DOHH2 (cell line): ENCODE measurements around the gene NFIX.

ENCODE experiments used
- H3F3A ChIP-seq: fragments of 200-600 bp; sonication (generic), shearing (Covaris generic); 2 replicates; pipeline ENCODE4 v1.6.0; 2016; ENCODE audit warnings: antibody characterized with exemption, mild to moderate bottlenecking; ENCODE audit not compliant: control insufficient read depth, insufficient read depth
- H3K27ac ChIP-seq: fragments of 200-600 bp; sonication (generic); 2 replicates; pipeline ENCODE4 v1.5.1; 2014; ENCODE audit warnings: low read depth, mild to moderate bottlenecking, low read length, moderate library complexity
- H3K27me3 ChIP-seq: fragments of 200-600 bp; sonication (generic); 2 replicates; pipeline ENCODE4 v1.6.1; 2014; ENCODE audit warnings: mild to moderate bottlenecking, low read length, mixed read lengths; ENCODE audit not compliant: control insufficient read depth
- H3K36me3 ChIP-seq: fragments of 200-600 bp; sonication (generic); 2 replicates; pipeline ENCODE4 v1.6.1; 2014; ENCODE audit warnings: mild to moderate bottlenecking, low read length, moderate library complexity, mixed read lengths; ENCODE audit not compliant: control insufficient read depth
- H3K4me1 ChIP-seq: fragments of 200-600 bp; sonication (generic); 2 replicates; pipeline ENCODE4 v1.6.1; 2014; ENCODE audit warnings: mild to moderate bottlenecking, low read length, mixed read lengths; ENCODE audit not compliant: control insufficient read depth
- H3K4me2 ChIP-seq: fragments of 200-600 bp; sonication (generic); 2 replicates; pipeline ENCODE4 v1.6.0; 2014; ENCODE audit warnings: mild to moderate bottlenecking, low read length, moderate library complexity
- H3K4me3 ChIP-seq: fragments of 200-600 bp; sonication (generic); 2 replicates; pipeline ENCODE4 v1.5.1; 2014; ENCODE audit warnings: mild to moderate bottlenecking, low read length, mixed read lengths
- H3K79me2 ChIP-seq: fragments of 200-600 bp; sonication (generic); 2 replicates; pipeline ENCODE4 v1.6.1; 2014; ENCODE audit warnings: mild to moderate bottlenecking, low read length, mixed read lengths; ENCODE audit not compliant: control insufficient read depth
- H3K9me2 ChIP-seq: fragments of 200-600 bp; sonication (generic); replicated peaks from 2 replicates; pipeline ENCODE4 v1.6.1; 2014; ENCODE audit warnings: mild to moderate bottlenecking, low read length, mixed read lengths; ENCODE audit not compliant: control insufficient read depth
- H3K9me3 ChIP-seq: fragments of 200-600 bp; sonication (generic); 2 replicates; pipeline ENCODE4 v1.6.1; 2014; ENCODE audit warnings: antibody characterized with exemption, low read length, mixed read lengths; ENCODE audit not compliant: control insufficient read depth, insufficient read depth
- H4K20me1 ChIP-seq: fragments of 200-600 bp; sonication (generic); 2 replicates; pipeline ENCODE4 v1.6.0; 2014; ENCODE audit warnings: low read depth, mild to moderate bottlenecking, antibody characterized with exemption, low read length, moderate library complexity; ENCODE audit not compliant: control insufficient read depth, insufficient read depth
- EZH2phosphoT487 ChIP-seq: fragments of 200-600 bp; sonication (generic); IDR thresholded peaks from 2 replicates; pipeline ENCODE4 v1.6.1; 2017; ENCODE audit warnings: borderline replicate concordance, mild to moderate bottlenecking, antibody characterized with exemption, low read length, moderate library complexity, mixed read lengths
- TF ChIP-seq, protein P1 (sequence below): fragments of 200-600 bp; sonication (generic); IDR thresholded peaks from one replicate; pipeline ENCODE4 v1.5.1; 2014; ENCODE audit warnings: antibody characterized with exemption, mild to moderate bottlenecking, low read depth, low read length; ENCODE audit not compliant: poor library complexity, severe bottlenecking

The NFIX gene

GRCh38 chr19:13132471-13133180 lies 137.4 kb downstream of the NFIX start:
- Histone ChIP-seq H3K27me3 (no peaks in the 10 kb centered on the region), H3K9me2 (no peaks in the 10 kb centered on the region), H3K36me3 (peaks cover 48% of the 10 kb centered on the region), H4K20me1 (peaks cover 11% of the 10 kb centered on the region), H3K4me3 (no peak overlapping the region), H3K9me3 (no peaks in the 10 kb centered on the region), H3K4me1 (no peaks in the 10 kb centered on the region), H3F3A (no peaks in the 10 kb centered on the region), H3K4me2 (no peak overlapping the region), H3K27ac (no peak overlapping the region), H3K79me2 (peaks cover 73% of the 10 kb centered on the region)
- TF ChIP-seq EZH2phosphoT487, result no peak
- TF ChIP-seq, protein P1, sequence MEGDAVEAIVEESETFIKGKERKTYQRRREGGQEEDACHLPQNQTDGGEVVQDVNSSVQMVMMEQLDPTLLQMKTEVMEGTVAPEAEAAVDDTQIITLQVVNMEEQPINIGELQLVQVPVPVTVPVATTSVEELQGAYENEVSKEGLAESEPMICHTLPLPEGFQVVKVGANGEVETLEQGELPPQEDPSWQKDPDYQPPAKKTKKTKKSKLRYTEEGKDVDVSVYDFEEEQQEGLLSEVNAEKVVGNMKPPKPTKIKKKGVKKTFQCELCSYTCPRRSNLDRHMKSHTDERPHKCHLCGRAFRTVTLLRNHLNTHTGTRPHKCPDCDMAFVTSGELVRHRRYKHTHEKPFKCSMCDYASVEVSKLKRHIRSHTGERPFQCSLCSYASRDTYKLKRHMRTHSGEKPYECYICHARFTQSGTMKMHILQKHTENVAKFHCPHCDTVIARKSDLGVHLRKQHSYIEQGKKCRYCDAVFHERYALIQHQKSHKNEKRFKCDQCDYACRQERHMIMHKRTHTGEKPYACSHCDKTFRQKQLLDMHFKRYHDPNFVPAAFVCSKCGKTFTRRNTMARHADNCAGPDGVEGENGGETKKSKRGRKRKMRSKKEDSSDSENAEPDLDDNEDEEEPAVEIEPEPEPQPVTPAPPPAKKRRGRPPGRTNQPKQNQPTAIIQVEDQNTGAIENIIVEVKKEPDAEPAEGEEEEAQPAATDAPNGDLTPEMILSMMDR, result no peak

GRCh38 chr19:13133241-13133870 lies 138.1 kb downstream of the NFIX start:
- Histone ChIP-seq H3K4me2 (no peak overlapping the region), H3K79me2 (peaks cover 66% of the 10 kb centered on the region), H3K36me3 (peaks cover 55% of the 10 kb centered on the region)

GRCh38 chr19:13134626-13135025 lies 139.4 kb downstream of the NFIX start:
- no peaks in the 10 kb centered on the region for H3K9me2 ChIP-seq
- H3K4me1 ChIP-seq, result no peaks in the 10 kb centered on the region
- no peak overlapping the region for H3K4me3 ChIP-seq
- H3K79me2 ChIP-seq, result peaks cover 53% of the 10 kb centered on the region
- H3F3A ChIP-seq, result no peaks in the 10 kb centered on the region
- H3K36me3 ChIP-seq, result peaks cover 58% of the 10 kb centered on the region
- peaks cover 4% of the 10 kb centered on the region; the same call in 1 of the 2 replicates for H4K20me1 ChIP-seq
- no peaks in the 10 kb centered on the region for H3K27me3 ChIP-seq
- no peak overlapping the region for H3K27ac ChIP-seq
- no peaks in the 10 kb centered on the region for H3K9me3 ChIP-seq
- TF ChIP-seq, protein P1, result no peak
- no peak for TF ChIP-seq EZH2phosphoT487
- H3K4me2 ChIP-seq, result no peak overlapping the region

More at GRCh38 chr19:13133241-13133870, 138.1 kb downstream of the NFIX start:
- H3K9me2 ChIP-seq, result no peaks in the 10 kb centered on the region
- H4K20me1 ChIP-seq, result peaks cover 9% of the 10 kb centered on the region
- no peaks in the 10 kb centered on the region for H3K4me1 ChIP-seq
- TF ChIP-seq, protein P1, result no peak
- TF ChIP-seq EZH2phosphoT487, result no peak
- no peaks in the 10 kb centered on the region for H3K9me3 ChIP-seq
- H3K27ac ChIP-seq, result no peak overlapping the region
- H3K27me3 ChIP-seq, result no peaks in the 10 kb centered on the region
- no peak overlapping the region for H3K4me3 ChIP-seq
- H3F3A ChIP-seq, result no peaks in the 10 kb centered on the region
